Activated CD4-positive, alpha-beta T cell treated with anti-CD3 and anti-CD28 coated beads, Interleukin-2, Interleukin-4, amounts not matched to agents 100 ng/mL and 50 ng/mL, durations not matched to agents 16 hours and 8 hours (primary cell): ENCODE measurements around the gene GADD45GIP1.
"Not testable (repeated sequence)": the region's sequence is repeated elsewhere in the genome, so short reads cannot be mapped to it uniquely, and the experiment has no call there.

Source experiments
- DNase-seq: peaks from one replicate; pipeline ENCODE4 v3.0.0-alpha.2; 2020; ENCODE audit warnings: low spot score

GADD45GIP1 gene

GRCh38 chr19:12957389-12957952 is 448 bp upstream of the GADD45GIP1 start:
- not testable (repeated sequence) for DNase-seq

GRCh38 chr19:12955996-12956395 is 1.0 kb downstream of the GADD45GIP1 start:
- DNase-seq, result no peak

- not testable (repeated sequence) for DNase-seq
Measured at GRCh38 chr19:12955575-12955974, 1.4 kb downstream of the GADD45GIP1 start.

GRCh38 chr19:12954612-12954962 is 2.4 kb downstream of the GADD45GIP1 start:
- no peak for DNase-seq

GRCh38 chr19:12953799-12954611 is 3.0 kb downstream of the GADD45GIP1 start:
- DNase-seq, result no peak

- DNase-seq, result no peak
Measured at GRCh38 chr19:12953138-12953798, 3.8 kb downstream of the GADD45GIP1 start.

- DNase-seq, result no peak
Measured at GRCh38 chr19:12952488-12953137, 4.4 kb downstream of the GADD45GIP1 start.

- not testable (repeated sequence) for DNase-seq
Measured at GRCh38 chr19:12952050-12952449, 5.0 kb downstream of the GADD45GIP1 start.

GRCh38 chr19:12949363-12950283 is 7.4 kb downstream of the GADD45GIP1 start:
- DNase-seq, result no peak

- no peak for DNase-seq
Measured at GRCh38 chr19:12948612-12949362, 8.2 kb downstream of the GADD45GIP1 start.

- no peak for DNase-seq
Measured at GRCh38 chr19:12947702-12948611, 9.1 kb downstream of the GADD45GIP1 start.

GRCh38 chr19:12946731-12947496 is 10.1 kb downstream of the GADD45GIP1 start:
- no peak for DNase-seq

GRCh38 chr19:12946092-12946721 is 10.8 kb downstream of the GADD45GIP1 start:
- DNase-seq, result peak; percentile 55

- DNase-seq, result peak; percentile 98
Measured at GRCh38 chr19:12945479-12946091, 11.4 kb downstream of the GADD45GIP1 start, which contains the start of gene RAD23A. TSS of gene RAD23A (plus strand) at chr19:12945862. CDS start at chr19:12945949, 87 bp downstream.

- DNase-seq, result no peak
Measured at GRCh38 chr19:12944104-12944674, 12.8 kb downstream of the GADD45GIP1 start.

GRCh38 chr19:12943437-12944044 is 13.5 kb downstream of the GADD45GIP1 start:
- no peak for DNase-seq

- no peak for DNase-seq
Measured at GRCh38 chr19:12940897-12941296, 16.1 kb downstream of the GADD45GIP1 start.
